ENCODE results near the gene MST1.

The MST1 gene

DNA sequence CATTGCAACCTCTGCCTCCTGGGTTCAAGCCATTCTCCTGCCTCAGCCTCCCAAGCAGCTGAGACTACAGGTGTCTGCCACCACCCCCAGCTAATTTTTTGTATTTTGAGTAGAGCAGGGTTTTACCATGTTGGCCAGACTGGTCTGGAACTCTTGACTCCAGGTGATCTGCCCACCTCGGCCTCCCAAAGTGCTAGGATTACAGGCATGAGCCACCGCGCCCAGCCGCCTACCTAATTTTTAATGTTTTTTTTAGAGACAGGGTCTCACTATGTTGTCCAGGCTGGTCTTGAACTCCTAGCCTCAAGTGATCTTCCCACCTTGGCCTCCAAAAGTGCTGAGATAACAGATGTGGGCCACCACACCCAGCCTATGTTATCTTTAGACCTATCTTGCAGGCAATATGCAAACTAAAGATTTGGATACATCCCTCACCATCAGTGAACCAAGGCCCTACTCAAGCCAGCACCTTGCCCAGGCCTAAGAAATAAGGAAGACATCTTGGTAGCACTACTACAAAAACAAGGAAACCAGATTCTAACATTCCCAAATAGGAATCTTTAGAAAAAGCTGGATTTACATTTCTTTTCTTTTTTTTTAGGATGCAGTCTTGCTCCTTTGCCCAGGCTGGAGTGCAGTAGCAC lies 40.8 kb upstream of the MST1 start:
- TF ChIP-seq, protein P1, sequence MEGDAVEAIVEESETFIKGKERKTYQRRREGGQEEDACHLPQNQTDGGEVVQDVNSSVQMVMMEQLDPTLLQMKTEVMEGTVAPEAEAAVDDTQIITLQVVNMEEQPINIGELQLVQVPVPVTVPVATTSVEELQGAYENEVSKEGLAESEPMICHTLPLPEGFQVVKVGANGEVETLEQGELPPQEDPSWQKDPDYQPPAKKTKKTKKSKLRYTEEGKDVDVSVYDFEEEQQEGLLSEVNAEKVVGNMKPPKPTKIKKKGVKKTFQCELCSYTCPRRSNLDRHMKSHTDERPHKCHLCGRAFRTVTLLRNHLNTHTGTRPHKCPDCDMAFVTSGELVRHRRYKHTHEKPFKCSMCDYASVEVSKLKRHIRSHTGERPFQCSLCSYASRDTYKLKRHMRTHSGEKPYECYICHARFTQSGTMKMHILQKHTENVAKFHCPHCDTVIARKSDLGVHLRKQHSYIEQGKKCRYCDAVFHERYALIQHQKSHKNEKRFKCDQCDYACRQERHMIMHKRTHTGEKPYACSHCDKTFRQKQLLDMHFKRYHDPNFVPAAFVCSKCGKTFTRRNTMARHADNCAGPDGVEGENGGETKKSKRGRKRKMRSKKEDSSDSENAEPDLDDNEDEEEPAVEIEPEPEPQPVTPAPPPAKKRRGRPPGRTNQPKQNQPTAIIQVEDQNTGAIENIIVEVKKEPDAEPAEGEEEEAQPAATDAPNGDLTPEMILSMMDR (IDR thresholded peaks at IDR 0.05), result no peak
- Histone ChIP-seq H3K36me3 (peaks cover 81% of the 10 kb centered on the region), H3K27me3 (no peaks in the 10 kb centered on the region), H3K4me3 (ENCODE audit: low read depth in 1 of 2, low read length in 1 of 2) (no peak overlapping the region), H3K4me1 (ENCODE audit: control insufficient read depth in 1 of 2, insufficient read depth in 1 of 2, low read depth in 1 of 2, low read length in 1 of 2) (no peaks in the 10 kb centered on the region), H3K27ac (no peak overlapping the region), H3K9me3 (no peaks in the 10 kb centered on the region)

GRCh38 chr3:49727924-49728361 lies 38.7 kb upstream of the MST1 start:
- no peaks in the 10 kb centered on the region for H3K9me3 ChIP-seq
- H3K27ac ChIP-seq, result no peak overlapping the region
- H3K27me3 ChIP-seq, result no peaks in the 10 kb centered on the region
- peaks cover 71% of the 10 kb centered on the region for H3K36me3 ChIP-seq
- TF ChIP-seq, protein P1 (IDR thresholded peaks at IDR 0.05), result no peak
- H3K4me3 ChIP-seq (ENCODE audit: low read depth in 1 of 2, low read length in 1 of 2), result no peak overlapping the region
- peaks cover 16 to 17% of the 10 kb centered on the region in 2 experiments for H3K4me1 ChIP-seq (ENCODE audit: control insufficient read depth in 1 of 2, insufficient read depth in 1 of 2, low read depth in 1 of 2, low read length in 1 of 2)

- Histone ChIP-seq H3K4me3 (ENCODE audit: low read depth in 1 of 2, low read length in 1 of 2) (no peak overlapping the region), H3K27me3 (no peaks in the 10 kb centered on the region), H3K9me3 (no peaks in the 10 kb centered on the region), H3K4me1 (ENCODE audit: control insufficient read depth in 1 of 2, insufficient read depth in 1 of 2, low read depth in 1 of 2, low read length in 1 of 2) (peaks cover 19 to 21% of the 10 kb centered on the region in 2 experiments), H3K27ac (no peak overlapping the region), H3K36me3 (peaks cover 68% of the 10 kb centered on the region)
- TF ChIP-seq, protein P1 (IDR thresholded peaks at IDR 0.05), result no peak
Observed at GRCh38 chr3:49727154-49727923, 38.1 kb upstream of the MST1 start.

DNA sequence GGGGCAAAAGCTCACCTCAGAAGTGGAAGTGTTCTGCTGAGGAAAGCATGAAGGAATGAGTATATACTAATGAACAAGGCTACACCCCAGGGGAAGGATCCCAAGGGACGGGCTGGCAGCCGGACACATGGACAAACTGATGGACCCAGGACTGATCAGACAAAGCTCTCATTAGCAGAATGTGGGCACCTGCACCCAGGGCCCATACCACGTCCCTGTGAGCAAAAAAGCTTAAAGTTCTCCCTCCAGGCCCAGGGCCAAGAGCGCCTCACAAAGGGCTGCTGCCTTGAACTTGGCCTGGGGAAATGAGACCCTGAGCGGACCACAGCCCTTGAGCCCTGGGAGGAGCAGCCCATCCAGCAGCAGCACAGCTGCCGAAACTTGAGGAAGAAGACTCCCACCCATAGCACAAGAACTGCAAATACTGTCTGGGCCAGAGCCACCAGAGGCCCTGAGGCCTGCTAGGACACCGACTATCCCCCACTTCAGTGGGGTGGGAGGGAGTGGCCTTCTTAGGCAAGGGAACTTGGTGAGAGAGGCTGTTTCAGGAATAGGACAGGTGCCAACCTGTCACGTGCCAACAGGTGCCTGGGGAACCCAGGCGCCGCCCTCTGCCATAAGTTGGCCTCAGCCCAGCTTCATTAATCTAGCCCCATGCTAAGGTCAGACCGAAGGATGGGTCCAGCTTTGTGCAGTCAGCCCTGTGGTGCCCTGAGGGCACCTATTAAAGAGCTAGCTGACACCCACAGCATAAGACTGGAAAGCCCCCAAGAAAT lies 36.8 kb upstream of the MST1 start:
- Histone ChIP-seq H3K9me3 (no peaks in the 10 kb centered on the region), H3K27me3 (no peaks in the 10 kb centered on the region), H3K4me3 (ENCODE audit: low read depth in 1 of 2, low read length in 1 of 2) (no peak overlapping the region), H3K4me1 (ENCODE audit: control insufficient read depth in 1 of 2, insufficient read depth in 1 of 2, low read depth in 1 of 2, low read length in 1 of 2) (peaks cover 19 to 21% of the 10 kb centered on the region in 2 experiments), H3K36me3 (peaks cover 68% of the 10 kb centered on the region), H3K27ac (peak overlapping the region; percentile 13)
- TF ChIP-seq, protein P1 (IDR thresholded peaks at IDR 0.05), result no peak

DNA sequence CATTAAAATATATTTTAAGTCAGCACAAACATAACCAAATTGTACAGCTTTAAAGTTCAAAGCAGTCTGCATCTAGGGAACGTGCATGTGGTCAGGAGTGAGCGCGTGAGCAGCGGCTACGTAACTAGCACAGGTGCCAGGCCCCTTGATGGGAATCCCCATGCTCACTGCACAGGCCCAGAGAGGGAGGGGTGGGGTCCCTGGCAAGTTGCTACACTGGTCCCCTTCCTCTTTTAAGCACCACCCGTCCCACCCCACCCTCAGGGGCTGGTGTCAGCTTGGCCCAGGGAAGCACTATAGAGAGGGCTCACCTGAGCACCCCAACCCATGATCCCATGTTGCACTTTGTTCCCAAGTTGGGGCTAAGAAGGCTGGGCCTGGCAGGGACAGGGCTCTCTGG lies 35.3 kb upstream of the MST1 start:
- peak overlapping the region; percentile 87 for H3K27ac ChIP-seq
- peaks cover 62% of the 10 kb centered on the region for H3K36me3 ChIP-seq
- H3K9me3 ChIP-seq, result no peaks in the 10 kb centered on the region
- TF ChIP-seq, protein P1 (IDR thresholded peaks at IDR 0.05), result no peak
- H3K4me1 ChIP-seq (ENCODE audit: control insufficient read depth in 1 of 2, insufficient read depth in 1 of 2, low read depth in 1 of 2, low read length in 1 of 2), result peaks cover 23 to 26% of the 10 kb centered on the region in 2 experiments
- H3K4me3 ChIP-seq (ENCODE audit: low read depth in 1 of 2, low read length in 1 of 2), result peak overlapping the region; percentile 73 to 95
- H3K27me3 ChIP-seq, result no peaks in the 10 kb centered on the region

All from neutrophil (primary cell).